ENCODE measurements around the gene KIF21B.
"Not testable (repeated sequence)": the region's sequence is repeated elsewhere in the genome, so short reads cannot be mapped to it uniquely, and the experiment has no call there.

Gene KIF21B

DNA sequence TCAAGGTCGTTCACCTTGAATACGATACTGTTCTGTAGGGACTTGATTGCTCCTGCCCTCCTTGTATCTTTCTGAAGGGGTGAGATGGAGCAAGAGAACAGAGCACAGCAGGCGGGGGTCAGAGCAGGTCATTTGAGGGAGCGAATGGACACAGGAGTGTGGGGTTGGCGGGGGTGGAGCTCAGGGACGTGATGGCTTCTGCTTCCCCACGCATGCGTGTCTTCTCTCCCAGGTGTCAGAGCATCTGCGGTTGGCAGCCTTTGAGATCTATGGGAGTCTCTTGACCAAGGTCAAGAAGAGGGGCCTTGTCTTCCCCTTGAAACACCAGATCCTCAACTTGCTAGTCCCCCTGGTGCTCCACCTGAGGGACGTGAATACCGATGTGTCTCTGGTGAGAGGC lies 64.9 kb downstream of the KIF21B start:
- TF ChIP-seq ZFX (IDR thresholded peaks at IDR 0.05) = no peak
- TF ChIP-seq, protein P1, sequence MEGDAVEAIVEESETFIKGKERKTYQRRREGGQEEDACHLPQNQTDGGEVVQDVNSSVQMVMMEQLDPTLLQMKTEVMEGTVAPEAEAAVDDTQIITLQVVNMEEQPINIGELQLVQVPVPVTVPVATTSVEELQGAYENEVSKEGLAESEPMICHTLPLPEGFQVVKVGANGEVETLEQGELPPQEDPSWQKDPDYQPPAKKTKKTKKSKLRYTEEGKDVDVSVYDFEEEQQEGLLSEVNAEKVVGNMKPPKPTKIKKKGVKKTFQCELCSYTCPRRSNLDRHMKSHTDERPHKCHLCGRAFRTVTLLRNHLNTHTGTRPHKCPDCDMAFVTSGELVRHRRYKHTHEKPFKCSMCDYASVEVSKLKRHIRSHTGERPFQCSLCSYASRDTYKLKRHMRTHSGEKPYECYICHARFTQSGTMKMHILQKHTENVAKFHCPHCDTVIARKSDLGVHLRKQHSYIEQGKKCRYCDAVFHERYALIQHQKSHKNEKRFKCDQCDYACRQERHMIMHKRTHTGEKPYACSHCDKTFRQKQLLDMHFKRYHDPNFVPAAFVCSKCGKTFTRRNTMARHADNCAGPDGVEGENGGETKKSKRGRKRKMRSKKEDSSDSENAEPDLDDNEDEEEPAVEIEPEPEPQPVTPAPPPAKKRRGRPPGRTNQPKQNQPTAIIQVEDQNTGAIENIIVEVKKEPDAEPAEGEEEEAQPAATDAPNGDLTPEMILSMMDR (conservative IDR thresholded peaks at IDR 0.05) = no peak
- no peak overlapping the region for H3K27ac ChIP-seq

DNA sequence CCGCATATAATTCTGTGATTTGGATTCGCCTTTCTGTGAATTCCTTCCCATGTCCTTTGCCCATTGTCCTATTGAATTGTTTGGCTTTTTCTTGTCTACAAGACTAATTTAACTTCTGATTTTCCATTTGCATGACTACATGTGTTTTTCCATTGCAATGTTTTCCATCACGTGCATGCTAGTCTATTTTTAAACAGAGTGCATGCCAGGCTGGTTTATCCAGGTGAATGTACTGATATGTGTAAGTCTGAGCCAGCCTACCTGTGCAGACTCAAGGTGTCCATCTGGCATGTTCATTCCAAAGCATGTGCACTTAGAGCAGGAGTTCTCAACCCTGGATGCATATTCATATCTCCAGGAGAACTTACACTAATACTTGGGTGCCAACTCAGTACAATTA lies 69.1 kb downstream of the KIF21B start:
- no peak overlapping the region for H3K27ac ChIP-seq
- TF ChIP-seq ZFX (IDR thresholded peaks at IDR 0.05) = no peak
- TF ChIP-seq, protein P1 (conservative IDR thresholded peaks at IDR 0.05) = no peak

DNA sequence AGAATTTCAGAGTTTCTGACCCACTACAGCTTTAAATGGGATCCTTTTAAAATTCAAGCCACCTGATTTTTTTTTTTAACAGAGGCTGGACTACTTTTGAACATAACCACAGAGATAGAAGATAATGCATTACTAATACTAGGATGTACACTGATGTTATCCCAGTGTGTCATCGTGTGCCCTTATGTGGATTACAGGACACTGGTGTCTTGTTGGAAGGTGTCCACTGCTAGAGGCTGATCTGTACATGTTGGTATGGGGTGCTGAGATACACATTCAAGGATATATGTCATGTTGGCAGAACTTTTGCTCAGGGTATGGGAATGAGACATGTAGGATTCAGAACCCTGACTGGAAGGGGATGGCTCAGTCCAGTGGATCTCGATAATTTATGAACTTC lies 72.5 kb downstream of the KIF21B start:
- H3K27ac ChIP-seq = no peak overlapping the region
- TF ChIP-seq ZFX (IDR thresholded peaks at IDR 0.05) = no peak
- TF ChIP-seq, protein P1 (conservative IDR thresholded peaks at IDR 0.05) = no peak

DNA sequence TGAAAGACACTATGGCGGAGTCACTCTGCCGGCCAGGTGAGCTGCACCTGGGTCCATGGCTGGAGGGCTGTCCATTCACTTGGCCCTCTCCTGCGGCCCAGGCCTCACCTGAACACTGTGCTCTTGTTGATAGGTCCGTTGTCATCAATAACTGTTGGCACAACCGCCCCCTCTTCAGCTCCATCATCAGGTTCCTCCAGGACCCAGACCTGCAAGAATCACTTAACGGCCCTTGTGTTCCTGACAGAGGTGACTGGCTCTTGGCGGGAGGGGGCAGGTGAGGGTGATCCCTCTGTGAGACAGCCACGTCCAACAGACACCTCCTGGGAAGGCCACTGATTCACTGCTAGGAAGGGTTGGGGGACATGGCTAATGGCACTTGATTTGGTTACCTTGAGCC lies 73.9 kb downstream of the KIF21B start:
- TF ChIP-seq, protein P1 (conservative IDR thresholded peaks at IDR 0.05) = no peak
- no peak for TF ChIP-seq ZFX (IDR thresholded peaks at IDR 0.05)
- H3K27ac ChIP-seq = no peak overlapping the region

DNA sequence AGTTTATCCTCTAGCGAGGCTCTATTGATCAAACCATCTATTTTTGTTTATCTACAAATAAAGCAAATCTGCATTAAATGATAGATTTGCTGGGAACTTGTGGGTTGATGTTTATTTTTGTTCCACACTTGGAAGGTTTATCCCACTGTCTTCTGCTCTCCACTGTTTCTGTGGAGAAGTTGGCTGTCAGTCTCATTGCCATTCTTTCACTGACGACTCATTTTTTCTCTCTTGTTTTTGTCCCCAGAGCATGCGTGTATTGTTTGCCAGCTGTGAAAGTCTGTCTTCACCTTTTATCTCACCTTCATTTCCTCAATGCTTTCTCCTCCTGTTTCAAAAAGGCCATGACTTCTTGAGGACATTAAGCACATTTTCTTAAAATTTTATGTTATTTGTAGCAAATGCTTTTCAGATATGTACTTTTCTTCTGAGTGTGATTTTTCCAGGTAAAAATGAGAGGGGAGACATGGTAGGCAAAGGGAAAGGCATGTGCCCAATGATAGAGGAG lies 76.4 kb downstream of the KIF21B start:
- no peak overlapping the region for H3K27ac ChIP-seq
- TF ChIP-seq ZFX (IDR thresholded peaks at IDR 0.05) = no peak
- TF ChIP-seq, protein P1 (conservative IDR thresholded peaks at IDR 0.05) = no peak

DNA sequence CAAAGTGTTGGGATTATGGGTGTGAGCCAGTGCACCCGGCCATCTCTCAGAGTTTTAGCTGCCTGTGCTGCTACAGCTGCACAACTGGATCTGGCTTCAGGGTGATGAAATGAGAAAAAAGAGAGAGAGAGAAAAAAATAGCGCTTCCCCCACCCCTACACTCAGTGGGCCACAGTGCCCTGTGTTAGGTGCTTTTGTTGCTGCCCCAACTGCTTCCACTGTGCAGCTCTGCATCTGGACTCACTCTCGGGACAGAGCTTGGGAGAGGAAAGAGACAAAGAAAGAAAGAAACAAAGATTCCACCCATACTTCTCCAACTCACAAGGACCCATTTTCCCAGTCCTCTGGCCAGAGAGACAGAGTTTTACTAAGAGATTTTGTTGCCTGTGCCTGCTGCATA lies 78.4 kb downstream of the KIF21B start:
- no peak overlapping the region for H3K27ac ChIP-seq
- no peak for TF ChIP-seq ZFX (IDR thresholded peaks at IDR 0.05)
- TF ChIP-seq, protein P1 (conservative IDR thresholded peaks at IDR 0.05) = no peak

DNA sequence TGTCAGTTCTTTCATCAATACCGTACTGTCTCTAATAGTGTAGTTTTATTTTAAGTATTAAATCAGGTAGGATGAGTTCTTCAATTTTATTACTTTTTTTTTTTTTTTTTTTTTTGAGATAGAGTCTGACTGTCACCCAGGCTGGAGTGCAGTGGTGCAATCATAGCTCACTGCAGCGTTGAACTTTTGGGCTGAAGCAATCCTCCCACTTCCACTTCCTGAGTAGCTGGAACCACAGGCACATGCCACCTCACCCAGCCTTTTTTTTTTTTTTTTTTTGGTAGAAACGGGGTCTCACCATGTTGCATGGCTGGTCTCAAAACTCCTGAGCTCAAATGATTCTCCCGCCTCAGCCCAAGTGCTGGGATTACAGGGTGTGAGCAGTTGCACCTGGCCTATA lies 84.6 kb downstream of the KIF21B start:
- H3K27ac ChIP-seq = no peak overlapping the region
- no peak for TF ChIP-seq ZFX (IDR thresholded peaks at IDR 0.05)
- TF ChIP-seq, protein P1 (conservative IDR thresholded peaks at IDR 0.05) = no peak

DNA sequence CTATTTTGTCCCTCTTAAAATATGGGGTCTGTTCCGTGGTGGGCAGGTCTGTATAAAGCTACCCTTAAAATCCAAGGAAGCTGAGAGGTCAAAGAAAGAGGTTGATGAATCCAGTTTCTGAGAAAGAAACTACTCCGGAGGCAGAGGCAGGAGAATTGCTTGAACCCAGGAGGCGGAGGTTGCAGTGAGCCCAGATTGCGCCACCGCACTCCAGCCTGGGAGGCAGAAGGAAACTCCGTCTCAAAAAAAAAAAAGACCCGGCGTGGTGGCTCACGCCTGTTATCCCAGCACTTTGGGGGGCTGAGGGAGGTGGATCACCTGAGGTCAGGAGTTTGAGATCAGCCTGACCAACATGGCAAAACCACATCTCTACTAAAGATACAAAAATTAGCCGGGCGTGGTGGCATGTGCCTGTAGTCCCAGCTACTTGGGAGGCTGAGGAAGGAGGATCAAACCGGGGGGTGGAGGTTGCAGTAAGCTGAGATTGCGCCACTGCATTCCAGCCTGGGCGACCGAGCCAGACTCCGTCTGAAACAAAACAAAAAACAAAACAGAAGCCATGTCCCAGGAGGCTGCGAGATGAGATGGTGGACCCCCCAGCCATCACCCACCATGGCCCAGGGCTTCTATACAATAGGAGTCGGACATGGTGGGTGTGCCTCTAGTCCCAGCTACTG lies 88.1 kb downstream of the KIF21B start:
- H3K27ac ChIP-seq = not testable (repeated sequence)
